Measurements from ENCODE around the gene EHD3. TPM values are rescaled to one million over a fixed set of nuclear protein-coding genes. Genes with fewer than 3 reads are reported as not detected.
A peak's percentile ranks its signal among the peaks of the same experiment; 100 is the strongest.

Gene EHD3
- total RNA-seq, 1 experiment from 2014 or later, result 1.9 TPM

DNA sequence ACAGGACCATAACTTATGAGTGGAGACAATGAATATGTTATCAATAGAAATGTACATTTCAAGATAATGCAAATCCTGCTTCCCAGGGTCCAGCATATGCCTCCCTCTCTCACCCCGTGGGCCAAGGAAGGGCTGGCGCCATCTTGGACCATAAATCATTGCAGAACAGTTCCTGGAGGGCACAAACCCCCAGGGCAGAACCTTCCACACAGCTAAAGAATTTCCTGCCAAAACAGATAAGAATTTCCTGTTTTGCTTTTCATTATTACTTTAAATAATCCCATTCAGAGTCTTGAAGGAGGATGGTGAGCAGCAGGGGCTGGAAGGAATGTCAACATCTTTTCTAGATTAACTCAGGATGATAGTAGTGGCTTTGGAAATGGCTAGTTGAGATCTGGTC is 53.7 kb downstream of the EHD3 start:
- H3K27ac ChIP-seq, result no peak overlapping the region
- peaks cover 7% of the 10 kb centered on the region; the same call in 1 of the 2 replicates for H3K4me1 ChIP-seq (replicated peaks; ENCODE audit: insufficient read depth)
- no peaks in the 10 kb centered on the region for H4K20me1 ChIP-seq (ENCODE audit: insufficient read depth)
- no peak overlapping the region for H3K4me2 ChIP-seq
- no peaks in the 10 kb centered on the region for H3K36me3 ChIP-seq (ENCODE audit: low read depth)
- no peak overlapping the region for H2AFZ ChIP-seq
- no TSS peak for BruUV-seq (replicated peaks)
- intact Hi-C loops (cut with micrococcal nuclease; ENCODE audit: unreplicated experiment), result no loop called here
- CTCF ChIA-PET, result no interaction called here
- 0 out of 2 replicates have a peak, but pooled peaks cover 7% of the 10 kb centered on the region for H3F3A ChIP-seq (ENCODE audit: insufficient read depth, low read depth)
- no peaks in the 10 kb centered on the region for H3K79me2 ChIP-seq (ENCODE audit: low read depth)
- TF ChIP-seq, protein P1, sequence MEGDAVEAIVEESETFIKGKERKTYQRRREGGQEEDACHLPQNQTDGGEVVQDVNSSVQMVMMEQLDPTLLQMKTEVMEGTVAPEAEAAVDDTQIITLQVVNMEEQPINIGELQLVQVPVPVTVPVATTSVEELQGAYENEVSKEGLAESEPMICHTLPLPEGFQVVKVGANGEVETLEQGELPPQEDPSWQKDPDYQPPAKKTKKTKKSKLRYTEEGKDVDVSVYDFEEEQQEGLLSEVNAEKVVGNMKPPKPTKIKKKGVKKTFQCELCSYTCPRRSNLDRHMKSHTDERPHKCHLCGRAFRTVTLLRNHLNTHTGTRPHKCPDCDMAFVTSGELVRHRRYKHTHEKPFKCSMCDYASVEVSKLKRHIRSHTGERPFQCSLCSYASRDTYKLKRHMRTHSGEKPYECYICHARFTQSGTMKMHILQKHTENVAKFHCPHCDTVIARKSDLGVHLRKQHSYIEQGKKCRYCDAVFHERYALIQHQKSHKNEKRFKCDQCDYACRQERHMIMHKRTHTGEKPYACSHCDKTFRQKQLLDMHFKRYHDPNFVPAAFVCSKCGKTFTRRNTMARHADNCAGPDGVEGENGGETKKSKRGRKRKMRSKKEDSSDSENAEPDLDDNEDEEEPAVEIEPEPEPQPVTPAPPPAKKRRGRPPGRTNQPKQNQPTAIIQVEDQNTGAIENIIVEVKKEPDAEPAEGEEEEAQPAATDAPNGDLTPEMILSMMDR (conservative IDR thresholded peaks at IDR 0.05), result no peak
- no peak for TF ChIP-seq EZH2 (IDR thresholded peaks at IDR 0.05; ENCODE audit: low read depth)
- H3K9me2 ChIP-seq (ENCODE audit: insufficient read depth), result no peaks in the 10 kb centered on the region
- H3K9me3 ChIP-seq (ENCODE audit: insufficient read depth, low read depth), result no peaks in the 10 kb centered on the region
- H3K4me3 ChIP-seq, result no peak overlapping the region
- DNase-seq, result no peak
- no peaks in the 10 kb centered on the region for H3K27me3 ChIP-seq (ENCODE audit: insufficient read depth, low read depth)
- POLR2A ChIA-PET (ENCODE audit: unreplicated experiment), result no interaction called here

DNA sequence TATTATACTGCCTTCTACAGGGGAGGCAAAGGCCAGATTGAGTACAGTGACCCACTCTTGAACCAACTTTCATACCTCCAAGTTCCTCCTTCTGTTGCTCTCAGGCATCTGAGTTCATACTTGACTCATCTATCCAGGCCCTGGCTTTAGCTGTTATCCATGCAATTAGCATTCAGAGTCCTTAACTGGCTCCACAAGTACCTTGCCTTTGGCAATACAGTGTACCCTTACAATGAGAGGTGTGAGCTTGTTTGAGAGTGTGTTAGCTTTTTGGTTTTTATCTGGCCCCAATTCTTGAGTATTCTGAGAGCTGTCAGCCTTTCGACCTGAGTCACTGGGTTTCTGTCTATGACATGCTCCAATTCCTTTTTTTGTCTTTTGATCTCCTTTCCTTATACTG is 60.2 kb downstream of the EHD3 start:
- Histone ChIP-seq H2AFZ (no peak overlapping the region), H3K79me2 (ENCODE audit: low read depth) (no peaks in the 10 kb centered on the region), H4K20me1 (ENCODE audit: insufficient read depth) (no peaks in the 10 kb centered on the region), H3K27ac (no peak overlapping the region), H3K36me3 (ENCODE audit: low read depth) (no peaks in the 10 kb centered on the region), H3K9me2 (ENCODE audit: insufficient read depth) (no peaks in the 10 kb centered on the region), H3K4me2 (no peak overlapping the region), H3K27me3 (ENCODE audit: insufficient read depth, low read depth) (no peaks in the 10 kb centered on the region), H3K4me3 (no peak overlapping the region), H3K9me3 (ENCODE audit: insufficient read depth, low read depth) (no peaks in the 10 kb centered on the region), H3K4me1 (replicated peaks; ENCODE audit: insufficient read depth) (no peaks in the 10 kb centered on the region), H3F3A (ENCODE audit: insufficient read depth, low read depth) (no peaks in the 10 kb centered on the region)
- DNase-seq, result peak in 1 of 2 experiments; percentile 63
- POLR2A ChIA-PET (ENCODE audit: unreplicated experiment), result no interaction called here
- BruUV-seq (replicated peaks), result no TSS peak
- CTCF ChIA-PET, result no interaction called here
- intact Hi-C loops (cut with micrococcal nuclease; ENCODE audit: unreplicated experiment), result no loop called here
- TF ChIP-seq, protein P1 (conservative IDR thresholded peaks at IDR 0.05), result no peak
- TF ChIP-seq EZH2 (IDR thresholded peaks at IDR 0.05; ENCODE audit: low read depth), result no peak

DNA sequence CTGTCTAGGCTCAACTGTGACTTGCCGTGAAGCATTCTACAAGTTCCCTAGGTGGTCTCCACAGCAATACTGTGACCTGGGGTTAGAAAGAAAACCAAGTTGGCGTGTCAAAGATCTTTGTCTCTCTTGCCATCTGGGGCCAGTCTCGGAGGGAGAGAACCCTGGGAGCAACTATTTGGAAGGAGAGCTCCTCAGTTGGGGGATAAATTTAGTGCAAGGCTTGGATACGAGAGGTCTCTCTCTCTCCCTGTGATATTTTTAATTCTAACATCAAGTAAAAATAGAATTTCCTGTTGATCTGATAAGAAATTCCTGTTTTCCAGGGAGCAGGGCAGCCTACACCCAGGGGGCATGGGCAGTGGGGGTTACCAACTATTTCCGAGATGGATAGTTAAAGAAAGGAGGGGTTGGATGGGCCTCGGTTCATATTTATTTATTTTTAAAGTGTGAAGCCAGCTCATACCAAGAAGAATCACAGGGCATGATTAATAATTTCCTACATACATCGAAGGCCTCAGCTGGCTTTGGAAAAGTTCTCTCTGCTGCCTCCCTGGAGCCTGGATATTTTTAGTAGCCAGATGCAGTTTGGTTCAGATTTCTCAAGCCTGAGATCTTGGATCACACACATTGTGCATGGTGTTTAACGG is 62.8 kb downstream of the EHD3 start:
- no peaks in the 10 kb centered on the region for H3K79me2 ChIP-seq (ENCODE audit: low read depth)
- BruUV-seq (replicated peaks), result no TSS peak
- ChIA-PET CTCF (interaction anchor here (0.5 kb wide), 1 partner anchor 40 kb away, joined by 9 read pairs; no protein-coding TSS in a partner anchor), POLR2A (ENCODE audit: unreplicated experiment) (no interaction called here)
- H3K27ac ChIP-seq, result no peak overlapping the region
- intact Hi-C loops (cut with micrococcal nuclease; ENCODE audit: unreplicated experiment), result no loop called here
- H3K27me3 ChIP-seq (ENCODE audit: insufficient read depth, low read depth), result no peaks in the 10 kb centered on the region
- H3K4me2 ChIP-seq, result no peak overlapping the region
- H3K36me3 ChIP-seq (ENCODE audit: low read depth), result no peaks in the 10 kb centered on the region
- no peak overlapping the region for H2AFZ ChIP-seq
- H3F3A ChIP-seq (ENCODE audit: insufficient read depth, low read depth), result no peaks in the 10 kb centered on the region
- H4K20me1 ChIP-seq (ENCODE audit: insufficient read depth), result no peaks in the 10 kb centered on the region
- H3K9me2 ChIP-seq (ENCODE audit: insufficient read depth), result no peaks in the 10 kb centered on the region
- no peak for DNase-seq
- no peaks in the 10 kb centered on the region for H3K4me1 ChIP-seq (replicated peaks; ENCODE audit: insufficient read depth)
- TF ChIP-seq EZH2 (IDR thresholded peaks at IDR 0.05; ENCODE audit: low read depth), result no peak
- TF ChIP-seq, protein P1 (conservative IDR thresholded peaks at IDR 0.05), result no peak
- H3K4me3 ChIP-seq, result no peak overlapping the region
- H3K9me3 ChIP-seq (ENCODE audit: insufficient read depth, low read depth), result no peaks in the 10 kb centered on the region
